Right cardiac atrium (tissue), 5 donors: ENCODE measurements around the gene DICER1. TPM values are rescaled to one million over a fixed set of nuclear protein-coding genes. Genes with fewer than 3 reads are reported as not detected.

Experiments used
- ATAC-seq, 2 donors: fragments of 200-7000 bp; cut with Tn5 transposase; one replicate each; pipeline versions ENCODE4 v1.8.0 to v1.9.1; 2020; ENCODE audit warnings: moderate library complexity in 2 of 2, mild to moderate bottlenecking in 1 of 2
- DNase-seq, 3 donors: peaks; one replicate each; pipeline ENCODE4 v3.0.0-alpha.2; 2020
- H3K27ac ChIP-seq: one replicate; pipeline ENCODE4 v1.5.1; 2013; ENCODE audit warnings: mild to moderate bottlenecking, low read length, control low read depth, moderate library complexity
- H3K27me3 ChIP-seq: one replicate; pipeline ENCODE4 v1.6.1; 2013; ENCODE audit not compliant: control insufficient read depth, insufficient read depth
- H3K4me1 ChIP-seq: one replicate; pipeline ENCODE4 v1.6.1; 2013; ENCODE audit warnings: low read length; ENCODE audit not compliant: control insufficient read depth, insufficient read depth
- H3K4me3 ChIP-seq: one replicate; pipeline ENCODE4 v1.5.1; 2013; ENCODE audit warnings: low read length, control low read depth
- H3K9me3 ChIP-seq: one replicate; pipeline ENCODE4 v1.6.1; 2013; ENCODE audit warnings: low read length; ENCODE audit not compliant: control insufficient read depth
- WGBS: extraction: QIAGEN DNeasy Blood & Tissue Kit; methylation state at CpG from one replicate; pipeline ENCODE4 v1.1.7; 2013; 5-methylcytosine and 5-hydroxymethylcytosine counted together
- intact Hi-C, 4 donors: fragments of 100-400 bp; cut with DNase I; formaldehyde crosslinking; loops; one replicate each; pipeline versions ENCODE4 v1.11.0 to v1.14.0; 2022 to 2023
- polyA plus RNA-seq: library from polyadenylated mRNA; stranded (reverse); fragments of 200-250 nt; gene quantifications from one replicate; pipeline ENCODE4 v1.2.3, GENCODE V29; 2013
- total RNA-seq, 4 donors: library from RNA; stranded (reverse); fragmentation: NEBNext Ultra II Directional; extraction: Animal tissue kit (Norgen Biotek cat#: 25700); gene quantifications; one replicate each; pipeline ENCODE4 v1.2.1, GENCODE V29; 2021
- donor health status: healthy with polysubstance abuse.
- donor health status: DM: no; HTN: yes; CAD: no.
- donor health status: DM: no; HTN: no; CAD: no.
- donor health status: DM: no; HTN: yes; CAD: no; lungs with severe emphysema.
- donor health status: DM: yes; HTN: yes; CAD: no.

The DICER1 gene
- total and polyA plus RNA-seq, 5 donors: 6.8 to 30.4 (median 24.5) TPM

DNA sequence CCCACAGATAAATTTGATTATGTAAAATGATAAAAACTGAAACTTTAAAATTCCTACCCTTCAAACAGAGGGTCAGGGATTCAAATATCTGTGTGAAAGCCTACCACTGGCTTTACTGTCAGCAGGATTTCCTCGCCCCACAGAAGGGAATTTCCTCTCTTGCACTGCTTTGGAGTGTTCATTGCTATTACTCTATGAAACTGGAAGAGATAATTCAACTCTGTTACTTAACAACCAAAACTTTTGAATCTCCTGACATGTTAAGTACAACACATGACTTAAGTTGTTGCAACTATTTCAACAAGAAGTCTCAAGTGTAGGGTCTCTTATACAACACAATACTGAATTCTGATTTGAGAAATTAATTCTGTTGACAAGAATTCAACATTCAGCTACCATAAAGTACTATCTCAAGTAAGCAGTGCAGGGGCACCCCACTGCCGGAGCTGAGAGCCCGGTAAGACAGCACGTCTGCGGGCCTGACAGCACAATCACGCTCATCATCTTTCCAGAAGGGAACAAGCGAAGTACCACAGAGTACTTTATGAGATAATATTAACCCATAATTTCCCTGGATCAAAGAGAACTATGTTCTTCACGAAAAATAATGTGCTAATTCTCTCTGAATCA is 22.9 kb downstream of the DICER1 start:
- peak in 1 of 3 donors; percentile 33 for DNase-seq
- 82% methylated on average over 8 of the region's 8 CpGs for WGBS
- no peak overlapping the region for H3K27ac ChIP-seq
- no peaks in the 10 kb centered on the region for H3K27me3 ChIP-seq
- H3K4me1 ChIP-seq: peaks cover 8% of the 10 kb centered on the region
- H3K4me3 ChIP-seq: no peak overlapping the region
- no peak for ATAC-seq
- no peaks in the 10 kb centered on the region for H3K9me3 ChIP-seq
- intact Hi-C loops: no loop called here

DNA sequence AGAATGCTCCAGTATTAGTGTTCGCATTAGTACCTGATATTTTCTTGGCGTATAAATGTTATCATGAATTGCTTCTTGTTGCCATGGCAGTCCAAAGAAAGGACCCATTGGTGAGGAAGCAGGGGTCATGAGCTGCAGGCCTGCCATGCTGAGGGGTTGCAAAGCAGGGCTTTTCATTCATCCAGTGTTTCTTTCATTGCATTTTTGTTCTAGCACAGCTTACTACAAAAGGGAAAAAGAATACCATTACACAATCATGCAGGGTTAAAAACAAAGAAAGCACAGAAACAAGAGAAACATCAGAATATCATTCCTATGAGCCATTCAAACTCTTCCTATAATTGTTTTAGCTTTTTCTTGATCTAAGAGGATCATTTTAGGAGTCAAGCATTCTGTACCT is 24.0 kb downstream of the DICER1 start:
- Histone ChIP-seq H3K9me3 (no peaks in the 10 kb centered on the region), H3K27ac (no peak overlapping the region), H3K4me1 (peaks cover 8% of the 10 kb centered on the region), H3K4me3 (no peak overlapping the region), H3K27me3 (no peaks in the 10 kb centered on the region)
- no peak for ATAC-seq
- WGBS: 82% methylated on average over 2 of the region's 2 CpGs
- intact Hi-C loops: no loop called here
- no peak for DNase-seq

- no peaks in the 10 kb centered on the region for H3K27me3 ChIP-seq
- peaks cover 6% of the 10 kb centered on the region for H3K4me1 ChIP-seq
- intact Hi-C loops: no loop called here
- no peak for DNase-seq
- H3K4me3 ChIP-seq: no peak overlapping the region
- 85% methylated on average over 5 of the region's 5 CpGs for WGBS
- H3K9me3 ChIP-seq: no peaks in the 10 kb centered on the region
- no peak for ATAC-seq
- H3K27ac ChIP-seq: no peak overlapping the region
These were observed 24.6 kb downstream of the DICER1 start for GRCh38 chr14:95132760-95133159.

GRCh38 chr14:95130549-95130948 is 26.8 kb downstream of the DICER1 start:
- intact Hi-C loops: no loop called here
- no peak overlapping the region for H3K4me3 ChIP-seq
- no peak overlapping the region for H3K27ac ChIP-seq
- no peaks in the 10 kb centered on the region for H3K27me3 ChIP-seq
- no peak for ATAC-seq
- DNase-seq: no peak
- no peaks in the 10 kb centered on the region for H3K9me3 ChIP-seq
- H3K4me1 ChIP-seq: peaks cover 3% of the 10 kb centered on the region
- WGBS: 94% methylated on average over 3 of the region's 3 CpGs

DNA sequence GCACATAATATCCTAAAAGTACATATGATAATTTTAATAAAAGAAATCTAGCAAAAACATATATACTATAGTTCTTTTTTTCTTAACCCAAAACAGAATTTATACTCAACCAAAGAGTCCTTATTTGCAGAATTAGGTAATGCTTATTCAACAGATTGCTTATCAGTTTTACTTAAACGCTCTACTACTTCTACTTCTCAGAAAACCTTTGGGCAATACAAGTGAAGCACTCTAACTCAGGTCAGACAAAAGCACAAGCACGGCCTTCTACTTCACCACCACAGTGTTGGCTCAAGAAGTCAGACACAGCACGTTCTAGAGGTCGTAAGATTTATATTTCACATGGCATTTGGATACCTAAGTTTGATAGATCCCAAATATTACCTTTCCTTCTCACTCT is 29.2 kb downstream of the DICER1 start:
- ATAC-seq (no peak), DNase-seq (no peak)
- no peak overlapping the region for H3K4me3 ChIP-seq
- H3K4me1 ChIP-seq: peaks cover 1% of the 10 kb centered on the region
- H3K9me3 ChIP-seq: no peaks in the 10 kb centered on the region
- no peaks in the 10 kb centered on the region for H3K27me3 ChIP-seq
- no peak overlapping the region for H3K27ac ChIP-seq
- intact Hi-C loops: no loop called here
- WGBS: 85% methylated on average over 4 of the region's 4 CpGs

DNA sequence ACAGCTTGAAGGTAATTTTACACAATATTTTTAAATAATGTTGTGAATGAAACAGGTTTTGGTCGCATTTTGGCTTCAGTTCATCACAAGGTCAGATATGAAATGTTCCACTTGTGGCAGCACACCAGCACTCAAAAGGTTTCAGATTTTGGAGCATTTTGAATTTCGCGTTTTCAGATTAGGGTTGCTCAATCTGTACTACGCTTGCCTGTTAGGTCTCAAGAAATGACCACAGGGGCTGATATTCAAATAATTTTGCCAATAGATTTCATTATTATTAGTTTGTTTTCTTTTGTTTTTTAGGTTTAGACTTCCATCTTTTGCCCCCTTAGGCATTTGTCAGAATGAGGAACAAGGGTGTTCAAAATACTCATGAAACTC is 29.8 kb downstream of the DICER1 start:
- Histone ChIP-seq H3K4me1 (peaks cover 1% of the 10 kb centered on the region), H3K27me3 (no peaks in the 10 kb centered on the region), H3K9me3 (no peaks in the 10 kb centered on the region), H3K4me3 (no peak overlapping the region), H3K27ac (no peak overlapping the region)
- 76% methylated on average over 4 of the region's 4 CpGs for WGBS
- intact Hi-C loops: no loop called here
- DNase-seq (no peak), ATAC-seq (no peak)

- no peaks in the 10 kb centered on the region for H3K9me3 ChIP-seq
- ATAC-seq (no peak), DNase-seq (no peak)
- no peak overlapping the region for H3K27ac ChIP-seq
- H3K4me1 ChIP-seq: peaks cover 1% of the 10 kb centered on the region
- H3K4me3 ChIP-seq: no peak overlapping the region
- H3K27me3 ChIP-seq: no peaks in the 10 kb centered on the region
- intact Hi-C loops: no loop called here
- WGBS: 87% methylated on average over 1 of the region's 1 CpG
These were observed 30.3 kb downstream of the DICER1 start for GRCh38 chr14:95126906-95127530.

GRCh38 chr14:95125915-95126314 is 31.4 kb downstream of the DICER1 start:
- no peaks in the 10 kb centered on the region for H3K27me3 ChIP-seq
- no peak for ATAC-seq

DNA sequence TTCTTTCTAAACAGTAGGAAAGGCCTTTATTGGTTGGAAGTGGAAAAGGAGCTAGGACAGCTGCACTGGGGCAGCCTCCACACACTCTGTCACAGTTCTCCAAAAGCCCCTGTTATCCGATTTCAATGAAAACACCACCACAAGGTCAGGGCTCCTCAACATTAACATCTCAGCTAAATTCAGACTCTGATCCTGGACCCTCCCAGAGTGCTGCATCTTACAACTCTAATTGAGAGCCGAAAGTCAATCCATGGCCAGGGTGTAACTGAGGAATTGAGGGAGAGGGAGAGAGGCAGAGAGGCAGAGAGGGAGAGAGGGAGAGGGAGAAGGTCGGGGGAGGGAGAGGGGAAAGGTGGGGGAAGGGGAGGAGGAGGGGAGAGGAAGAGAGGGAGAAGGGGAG is 32.1 kb downstream of the DICER1 start:
- no peak overlapping the region for H3K27ac ChIP-seq
- H3K4me1 ChIP-seq: peaks cover 1% of the 10 kb centered on the region
- no peak for DNase-seq
- no peaks in the 10 kb centered on the region for H3K9me3 ChIP-seq
- intact Hi-C loops: no loop called here
- no peak overlapping the region for H3K4me3 ChIP-seq
- H3K27me3 ChIP-seq: no peaks in the 10 kb centered on the region
- WGBS: 81% methylated on average over 3 of the region's 3 CpGs
- no peak for ATAC-seq

More at GRCh38 chr14:95125915-95126314, 31.4 kb downstream of the DICER1 start:
- no peak overlapping the region for H3K27ac ChIP-seq
- H3K4me1 ChIP-seq: peaks cover 1% of the 10 kb centered on the region
- no peak for DNase-seq
- no peaks in the 10 kb centered on the region for H3K9me3 ChIP-seq
- H3K4me3 ChIP-seq: no peak overlapping the region
- intact Hi-C loops: no loop called here
- 92% methylated on average over 4 of the region's 4 CpGs for WGBS

DNA sequence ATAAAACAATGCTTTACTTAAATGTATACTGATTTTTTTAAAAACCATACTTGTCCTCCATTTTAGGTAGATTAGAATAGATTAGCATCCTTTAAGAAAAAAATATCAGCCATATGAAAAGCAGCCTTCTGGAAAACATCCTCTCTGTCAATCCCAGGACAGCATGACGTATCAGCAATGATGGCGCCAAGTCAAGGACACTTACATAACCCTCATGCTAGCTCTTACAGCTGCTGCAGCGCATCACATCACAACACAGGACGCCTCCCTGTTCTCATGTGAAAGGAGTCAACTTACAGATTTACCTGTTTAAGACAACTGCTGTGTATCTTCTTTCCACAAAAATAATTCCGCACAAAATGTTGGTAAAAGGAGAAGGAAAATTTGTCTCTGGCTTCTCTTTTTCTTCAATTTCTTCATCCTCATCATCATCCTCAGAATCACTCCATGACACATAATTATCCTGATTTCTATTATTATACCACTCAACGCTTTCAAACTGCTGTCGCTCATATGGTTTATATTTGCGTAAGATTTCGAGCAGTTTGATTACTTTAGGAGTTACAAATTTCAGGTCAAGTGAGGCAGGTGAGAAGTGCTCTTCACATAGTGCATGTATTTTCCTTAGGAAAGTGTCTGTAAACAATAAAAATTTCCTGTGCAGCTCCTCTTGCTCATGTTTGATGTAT is 33.3 kb downstream of the DICER1 start:
- H3K9me3 ChIP-seq: no peaks in the 10 kb centered on the region
- peaks cover 1% of the 10 kb centered on the region for H3K4me1 ChIP-seq
- intact Hi-C loops: no loop called here
- H3K27ac ChIP-seq: no peak overlapping the region
- H3K27me3 ChIP-seq: no peaks in the 10 kb centered on the region
- peak; percentile 62 to 80 for ATAC-seq
- H3K4me3 ChIP-seq: no peak overlapping the region
- WGBS: 86% methylated on average over 9 of the region's 9 CpGs
- DNase-seq: peak; percentile 31 to 78 (median 55)

DNA sequence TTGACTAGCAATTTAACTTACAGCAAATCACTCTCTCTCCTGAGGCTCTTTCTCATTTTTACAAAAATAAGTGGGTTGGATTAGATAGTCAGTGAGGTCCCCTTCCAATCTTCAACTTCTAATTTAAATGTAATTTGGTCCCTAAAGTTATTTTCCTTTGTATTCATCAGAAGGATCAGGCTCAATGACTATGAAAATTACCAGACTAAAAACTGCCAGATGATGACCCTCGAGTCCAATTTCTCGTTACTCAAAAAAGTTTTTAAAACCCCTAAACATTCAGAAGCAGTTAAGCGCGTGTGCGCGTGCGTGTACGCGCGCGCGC is 34.7 kb downstream of the DICER1 start:
- no peak overlapping the region for H3K4me3 ChIP-seq
- ATAC-seq: no peak
- H3K4me1 ChIP-seq: peaks cover 4% of the 10 kb centered on the region
- 98% methylated on average over 12 of the region's 12 CpGs for WGBS
- no peak overlapping the region for H3K27ac ChIP-seq
- no peaks in the 10 kb centered on the region for H3K27me3 ChIP-seq
- intact Hi-C loops: no loop called here
- no peak for DNase-seq
- no peaks in the 10 kb centered on the region for H3K9me3 ChIP-seq
